Measurements from ENCODE around the gene ZNF593OS. TPM values are rescaled to one million over a fixed set of nuclear protein-coding genes. Genes with fewer than 3 reads are reported as not detected.

ZNF593OS gene
- total and polyA plus RNA-seq, 5 donors from 2014 or later, result 0.53 to 1.3 (median 1.1) TPM; not detected in 2

DNA sequence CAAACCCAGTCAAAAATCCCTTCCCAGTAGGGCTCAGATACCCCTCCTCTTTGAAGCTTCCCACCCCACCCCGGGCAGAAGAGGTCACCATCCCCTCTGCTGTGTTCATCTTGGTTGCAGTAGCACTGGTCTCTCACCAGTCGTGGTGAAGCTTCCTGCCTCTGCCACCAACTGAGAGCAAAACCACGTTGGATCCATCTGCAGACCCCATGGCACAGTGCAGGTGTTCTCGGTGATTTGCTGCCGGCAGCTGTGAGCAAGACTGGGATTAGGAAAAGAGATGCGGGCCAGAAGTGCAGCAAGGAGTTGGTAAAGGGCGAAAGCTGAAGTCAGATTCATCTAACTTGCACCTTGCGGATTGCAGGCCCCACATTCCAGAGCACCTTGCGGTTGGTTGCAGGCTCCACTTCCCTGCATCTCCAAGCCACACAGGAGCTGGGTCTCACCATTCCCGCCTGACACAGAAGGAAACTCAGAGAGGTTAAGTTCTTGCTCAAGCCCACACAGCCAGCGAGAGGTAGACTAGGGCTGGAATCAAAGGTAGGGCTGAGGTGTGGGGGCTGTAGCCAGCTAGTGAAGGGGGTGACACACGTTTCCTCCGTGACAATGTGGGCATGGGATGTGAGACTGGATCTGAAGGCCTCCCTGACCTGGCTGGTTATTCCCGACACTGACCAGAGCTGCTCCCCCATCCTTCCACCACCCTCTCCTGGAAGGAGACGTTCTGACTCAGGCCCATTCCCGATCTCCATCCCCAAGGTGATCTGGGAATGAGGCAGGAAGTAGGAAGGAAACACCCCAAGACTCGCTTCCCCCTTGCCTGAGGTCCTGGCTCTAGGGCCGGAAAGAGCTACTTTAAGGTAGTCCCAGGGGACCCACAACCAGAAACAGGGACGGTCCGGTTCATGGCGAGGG lies 16.0 kb downstream of the ZNF593OS start:
- no peaks in the 10 kb centered on the region for H3K9me3 ChIP-seq (ENCODE audit: control insufficient read depth in 2 of 2, low read length in 2 of 2)
- H3K9me3 Mint-ChIP-seq, result peaks cover 0 to 2% (median 0%) of the 10 kb centered on the region in 7 donors
- DNase-seq (no peak), ATAC-seq (ENCODE audit: low read depth in 2 of 2) (no peak)
- H3K4me3 Mint-ChIP-seq, result no peak overlapping the region
- peaks cover 69% of the 10 kb centered on the region for H3K27me3 Mint-ChIP-seq
- no peak overlapping the region for H3K27ac ChIP-seq (ENCODE audit: insufficient read depth, low read length, poor library complexity, severe bottlenecking)
- no peaks in the 10 kb centered on the region for H3K36me3 Mint-ChIP-seq
- no peak overlapping the region for H3K27ac Mint-ChIP-seq
- H3K4me1 Mint-ChIP-seq, result no peaks in the 10 kb centered on the region
- H3K4me1 ChIP-seq (ENCODE audit: control insufficient read depth, insufficient read depth, low read length, poor library complexity, severe bottlenecking), result peaks cover 5% of the 10 kb centered on the region
- no peak overlapping the region for H3K4me3 ChIP-seq (ENCODE audit: low read depth, low read length)
- no peaks in the 10 kb centered on the region for H3K36me3 ChIP-seq (ENCODE audit: control insufficient read depth, insufficient read depth, low read length)
- H3K27me3 ChIP-seq (ENCODE audit: control insufficient read depth, insufficient read depth, low read length), result peaks cover 8% of the 10 kb centered on the region

DNA sequence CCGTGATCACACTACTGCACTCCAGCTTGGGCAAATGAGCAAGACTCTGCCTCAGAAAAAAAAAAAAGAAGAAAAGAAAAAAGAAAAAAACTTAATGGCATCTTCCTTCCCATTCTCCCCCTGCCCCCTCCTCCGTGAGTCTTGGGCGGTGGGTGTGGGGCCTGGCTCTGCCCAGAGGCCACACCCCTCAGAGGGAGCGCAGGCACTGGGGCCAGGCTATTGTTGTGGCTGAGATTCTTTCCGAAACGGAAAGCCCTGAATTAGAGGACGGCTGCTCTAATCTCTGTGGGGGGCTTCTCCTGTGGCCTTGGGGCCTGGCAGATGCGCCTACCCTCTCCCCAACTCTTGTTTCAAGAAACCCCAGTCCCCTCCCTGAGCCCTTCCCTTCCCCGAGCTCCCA lies 16.9 kb downstream of the ZNF593OS start:
- no peak for ATAC-seq (ENCODE audit: low read depth in 2 of 2)
- H3K36me3 Mint-ChIP-seq, result no peaks in the 10 kb centered on the region
- Histone ChIP-seq H3K27me3 (ENCODE audit: control insufficient read depth, insufficient read depth, low read length) (peaks cover 8% of the 10 kb centered on the region), H3K36me3 (ENCODE audit: control insufficient read depth, insufficient read depth, low read length) (no peaks in the 10 kb centered on the region), H3K4me3 (ENCODE audit: low read depth, low read length) (no peak overlapping the region), H3K9me3 (ENCODE audit: control insufficient read depth in 2 of 2, low read length in 2 of 2) (no peaks in the 10 kb centered on the region), H3K27ac (ENCODE audit: insufficient read depth, low read length, poor library complexity, severe bottlenecking) (no peak overlapping the region), H3K4me1 (ENCODE audit: control insufficient read depth, insufficient read depth, low read length, poor library complexity, severe bottlenecking) (peaks cover 5% of the 10 kb centered on the region)
- H3K4me1 Mint-ChIP-seq, result no peaks in the 10 kb centered on the region
- no peak overlapping the region for H3K27ac Mint-ChIP-seq
- peaks cover 68% of the 10 kb centered on the region for H3K27me3 Mint-ChIP-seq
- DNase-seq, result no peak
- H3K4me3 Mint-ChIP-seq, result no peak overlapping the region
- peaks cover 0 to 2% (median 0%) of the 10 kb centered on the region in 7 donors for H3K9me3 Mint-ChIP-seq

DNA sequence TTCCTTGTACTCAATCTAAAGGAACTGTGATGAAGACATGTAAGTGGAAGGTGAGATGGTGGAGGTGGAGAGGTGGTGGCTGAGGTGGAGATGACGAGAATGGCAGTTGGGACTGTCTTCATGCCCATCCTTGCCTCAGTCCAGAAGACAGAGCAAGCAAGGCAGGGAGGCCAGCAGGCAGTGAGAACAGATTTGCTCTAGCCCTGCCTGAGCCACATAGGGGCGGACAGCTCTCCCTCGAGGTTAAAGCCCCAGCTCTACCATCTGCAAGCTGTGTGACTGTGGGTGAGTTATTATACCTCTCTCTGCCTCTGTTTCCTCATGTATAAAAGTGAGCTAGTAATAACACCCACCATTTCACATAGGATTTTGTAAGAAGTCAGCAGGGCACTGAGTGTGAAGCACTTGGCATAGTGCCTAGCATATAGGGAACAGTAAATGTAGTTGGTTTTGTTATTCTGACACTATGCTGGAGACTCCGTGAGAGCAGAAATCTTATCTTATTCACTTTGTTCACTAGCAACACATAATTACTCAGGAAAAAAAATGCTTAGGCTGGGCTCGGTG lies 17.6 kb downstream of the ZNF593OS start:
- peaks cover 5% of the 10 kb centered on the region for H3K4me1 ChIP-seq (ENCODE audit: control insufficient read depth, insufficient read depth, low read length, poor library complexity, severe bottlenecking)
- Mint-ChIP-seq H3K36me3 (no peaks in the 10 kb centered on the region), H3K27ac (no peak overlapping the region), H3K4me3 (no peak overlapping the region), H3K9me3 (peaks cover 0 to 2% (median 0%) of the 10 kb centered on the region in 7 donors), H3K27me3 (peaks cover 66% of the 10 kb centered on the region), H3K4me1 (no peaks in the 10 kb centered on the region)
- no peaks in the 10 kb centered on the region for H3K9me3 ChIP-seq (ENCODE audit: control insufficient read depth in 2 of 2, low read length in 2 of 2)
- no peaks in the 10 kb centered on the region for H3K36me3 ChIP-seq (ENCODE audit: control insufficient read depth, insufficient read depth, low read length)
- ATAC-seq (ENCODE audit: low read depth in 2 of 2) (no peak), DNase-seq (no peak)
- H3K27ac ChIP-seq (ENCODE audit: insufficient read depth, low read length, poor library complexity, severe bottlenecking), result no peak overlapping the region
- H3K4me3 ChIP-seq (ENCODE audit: low read depth, low read length), result no peak overlapping the region
- H3K27me3 ChIP-seq (ENCODE audit: control insufficient read depth, insufficient read depth, low read length), result peaks cover 8% of the 10 kb centered on the region

- Histone ChIP-seq H3K36me3 (ENCODE audit: control insufficient read depth, insufficient read depth, low read length) (no peaks in the 10 kb centered on the region), H3K4me3 (ENCODE audit: low read depth, low read length) (no peak overlapping the region), H3K9me3 (ENCODE audit: control insufficient read depth in 2 of 2, low read length in 2 of 2) (no peaks in the 10 kb centered on the region), H3K27me3 (ENCODE audit: control insufficient read depth, insufficient read depth, low read length) (peaks cover 5% of the 10 kb centered on the region), H3K4me1 (ENCODE audit: control insufficient read depth, insufficient read depth, low read length, poor library complexity, severe bottlenecking) (peaks cover 5% of the 10 kb centered on the region), H3K27ac (ENCODE audit: insufficient read depth, low read length, poor library complexity, severe bottlenecking) (no peak overlapping the region)
- Mint-ChIP-seq H3K4me3 (peak overlapping the region in 1 of 4 donors; percentile 4), H3K9me3 (peaks cover 0 to 2% (median 0%) of the 10 kb centered on the region in 7 donors), H3K36me3 (no peaks in the 10 kb centered on the region), H3K27ac (no peak overlapping the region), H3K4me1 (peaks cover 0 to 7% (median 5%) of the 10 kb centered on the region in 4 donors), H3K27me3 (peaks cover 47% of the 10 kb centered on the region)
- DNase-seq (no peak), ATAC-seq (ENCODE audit: low read depth in 2 of 2) (no peak)
These were observed 22.7 kb downstream of the ZNF593OS start for GRCh38 chr1:26148887-26149286.

DNA sequence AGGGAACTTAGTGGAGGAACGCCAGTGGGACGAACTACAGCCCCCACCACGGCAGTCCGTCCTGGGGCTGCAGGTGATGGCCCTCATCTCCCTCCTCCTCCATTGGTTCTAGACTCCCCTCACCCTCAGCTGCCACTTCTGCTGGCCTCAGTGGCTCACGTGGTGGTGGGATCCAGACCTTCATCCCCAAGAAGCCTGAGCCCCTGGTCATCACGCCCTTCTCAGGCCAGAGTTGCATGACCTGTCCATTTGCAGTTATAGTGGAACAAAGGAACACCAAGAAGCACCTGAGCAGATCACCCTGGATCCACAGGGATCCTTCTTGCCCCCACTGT lies 25.7 kb downstream of the ZNF593OS start:
- Mint-ChIP-seq H3K9me3 (peaks cover 0 to 2% (median 0%) of the 10 kb centered on the region in 7 donors), H3K27ac (no peak overlapping the region), H3K27me3 (peaks cover 32% of the 10 kb centered on the region), H3K4me3 (no peak overlapping the region), H3K4me1 (peaks cover 0 to 12% (median 6%) of the 10 kb centered on the region in 4 donors), H3K36me3 (no peaks in the 10 kb centered on the region)
- no peak for ATAC-seq (ENCODE audit: low read depth in 2 of 2)
- no peaks in the 10 kb centered on the region for H3K9me3 ChIP-seq (ENCODE audit: control insufficient read depth in 2 of 2, low read length in 2 of 2)
- no peak overlapping the region for H3K4me3 ChIP-seq (ENCODE audit: low read depth, low read length)
- no peaks in the 10 kb centered on the region for H3K27me3 ChIP-seq (ENCODE audit: control insufficient read depth, insufficient read depth, low read length)
- no peaks in the 10 kb centered on the region for H3K36me3 ChIP-seq (ENCODE audit: control insufficient read depth, insufficient read depth, low read length)
- no peak for DNase-seq
- no peak overlapping the region for H3K27ac ChIP-seq (ENCODE audit: insufficient read depth, low read length, poor library complexity, severe bottlenecking)
- peaks cover 5% of the 10 kb centered on the region for H3K4me1 ChIP-seq (ENCODE audit: control insufficient read depth, insufficient read depth, low read length, poor library complexity, severe bottlenecking)

DNA sequence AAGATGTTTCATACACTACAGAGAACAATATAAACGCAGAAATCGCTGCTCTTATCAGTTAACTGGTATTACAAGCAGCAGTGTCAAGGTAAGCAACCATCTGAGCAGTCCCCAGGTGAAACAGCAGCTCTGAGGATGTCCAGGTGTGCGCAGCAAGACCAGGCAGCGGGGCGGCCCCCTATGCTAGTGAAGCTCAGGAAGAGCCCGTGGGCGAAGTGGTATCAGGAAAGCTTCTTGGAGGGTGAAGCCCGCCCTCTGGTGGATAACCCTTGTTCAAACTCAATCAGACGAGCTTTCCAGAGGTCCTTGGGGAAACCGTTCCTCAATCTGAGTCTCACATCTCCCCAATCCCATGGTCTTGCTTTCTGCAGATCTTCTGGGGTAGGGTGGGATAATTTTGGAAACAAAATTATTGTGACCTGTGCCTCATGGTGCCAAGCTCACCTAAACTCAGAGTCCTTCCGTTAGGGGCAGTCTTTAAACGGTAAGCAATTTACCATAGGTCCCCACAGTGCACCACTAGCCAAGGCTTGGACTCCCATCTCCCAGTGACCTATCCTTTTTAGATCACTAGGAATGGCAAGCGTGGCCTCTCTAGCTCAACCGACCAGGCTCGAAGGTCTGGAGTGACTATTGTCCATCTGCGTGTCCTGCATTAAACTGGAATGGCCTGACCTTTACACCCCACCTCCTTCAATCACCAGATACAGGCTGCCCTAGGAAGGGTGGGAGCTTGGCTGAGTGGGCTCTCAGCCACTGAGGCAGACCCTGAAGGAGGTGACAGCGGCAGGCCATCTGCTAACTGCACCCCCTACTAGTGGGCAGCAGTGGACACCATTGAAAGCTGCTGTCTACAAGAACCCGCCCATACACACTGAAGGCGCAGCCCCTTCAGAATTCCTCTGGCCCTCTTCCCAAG lies 26.3 kb downstream of the ZNF593OS start:
- H3K4me3 Mint-ChIP-seq, result no peak overlapping the region
- peak; percentile 70 to 78 for ATAC-seq (ENCODE audit: low read depth in 2 of 2)

DNA sequence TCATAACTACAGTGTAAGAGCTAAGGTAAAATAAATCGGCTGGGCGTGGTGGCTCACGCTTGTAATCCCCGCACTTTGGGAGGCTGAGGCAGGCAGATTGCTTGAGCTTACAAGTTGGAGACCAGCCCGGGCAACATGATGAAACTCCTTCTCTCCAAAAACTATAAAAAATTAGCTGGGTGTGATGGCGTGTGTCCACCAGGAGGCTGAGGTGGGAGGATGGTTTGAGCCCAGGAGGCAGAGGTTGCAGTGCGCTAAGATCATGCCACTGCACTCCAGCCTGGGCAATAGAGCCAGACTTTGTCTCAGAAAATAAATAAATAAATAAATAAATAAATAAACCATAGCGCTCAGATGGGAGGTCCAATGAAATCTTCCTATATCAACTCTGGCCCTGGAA lies 29.5 kb downstream of the ZNF593OS start:
- no peak overlapping the region for H3K27ac Mint-ChIP-seq
- Histone ChIP-seq H3K36me3 (ENCODE audit: control insufficient read depth, insufficient read depth, low read length) (no peaks in the 10 kb centered on the region), H3K4me1 (ENCODE audit: control insufficient read depth, insufficient read depth, low read length, poor library complexity, severe bottlenecking) (peaks cover 14% of the 10 kb centered on the region), H3K4me3 (ENCODE audit: low read depth, low read length) (no peak overlapping the region), H3K9me3 (ENCODE audit: control insufficient read depth in 2 of 2, low read length in 2 of 2) (no peaks in the 10 kb centered on the region), H3K27ac (ENCODE audit: insufficient read depth, low read length, poor library complexity, severe bottlenecking) (no peak overlapping the region), H3K27me3 (ENCODE audit: control insufficient read depth, insufficient read depth, low read length) (no peaks in the 10 kb centered on the region)
- H3K36me3 Mint-ChIP-seq, result no peaks in the 10 kb centered on the region
- no peak for DNase-seq
- no peaks in the 10 kb centered on the region for H3K9me3 Mint-ChIP-seq
- H3K4me1 Mint-ChIP-seq, result peaks cover 0 to 26% (median 15%) of the 10 kb centered on the region in 4 donors
- ATAC-seq (ENCODE audit: low read depth in 2 of 2), result no peak
- peaks cover 21% of the 10 kb centered on the region for H3K27me3 Mint-ChIP-seq
- H3K4me3 Mint-ChIP-seq, result no peak overlapping the region

More for the DNA sequence above, 26.3 kb downstream of the ZNF593OS start:
- peak; percentile 68 to 81 (median 74) for DNase-seq
- Histone ChIP-seq H3K9me3 (ENCODE audit: control insufficient read depth in 2 of 2, low read length in 2 of 2) (no peaks in the 10 kb centered on the region), H3K27me3 (ENCODE audit: control insufficient read depth, insufficient read depth, low read length) (no peaks in the 10 kb centered on the region), H3K4me1 (ENCODE audit: control insufficient read depth, insufficient read depth, low read length, poor library complexity, severe bottlenecking) (peaks cover 5% of the 10 kb centered on the region), H3K27ac (ENCODE audit: insufficient read depth, low read length, poor library complexity, severe bottlenecking) (no peak overlapping the region), H3K4me3 (ENCODE audit: low read depth, low read length) (no peak overlapping the region), H3K36me3 (ENCODE audit: control insufficient read depth, insufficient read depth, low read length) (no peaks in the 10 kb centered on the region)
- no peaks in the 10 kb centered on the region for H3K36me3 Mint-ChIP-seq
- H3K4me1 Mint-ChIP-seq, result peaks cover 0 to 12% (median 6%) of the 10 kb centered on the region in 4 donors
- no peak overlapping the region for H3K27ac Mint-ChIP-seq
- H3K9me3 Mint-ChIP-seq, result peaks cover 0 to 2% (median 0%) of the 10 kb centered on the region in 7 donors
- H3K27me3 Mint-ChIP-seq, result peaks cover 32% of the 10 kb centered on the region

Measured in CD4-positive, CD25-positive, alpha-beta regulatory T cell (primary cell).